ENCODE data around the gene KRT17.
"Not testable (repeated sequence)": the region's sequence is repeated elsewhere in the genome, so short reads cannot be mapped to it uniquely, and the experiment has no call there.

The KRT17 gene

DNA sequence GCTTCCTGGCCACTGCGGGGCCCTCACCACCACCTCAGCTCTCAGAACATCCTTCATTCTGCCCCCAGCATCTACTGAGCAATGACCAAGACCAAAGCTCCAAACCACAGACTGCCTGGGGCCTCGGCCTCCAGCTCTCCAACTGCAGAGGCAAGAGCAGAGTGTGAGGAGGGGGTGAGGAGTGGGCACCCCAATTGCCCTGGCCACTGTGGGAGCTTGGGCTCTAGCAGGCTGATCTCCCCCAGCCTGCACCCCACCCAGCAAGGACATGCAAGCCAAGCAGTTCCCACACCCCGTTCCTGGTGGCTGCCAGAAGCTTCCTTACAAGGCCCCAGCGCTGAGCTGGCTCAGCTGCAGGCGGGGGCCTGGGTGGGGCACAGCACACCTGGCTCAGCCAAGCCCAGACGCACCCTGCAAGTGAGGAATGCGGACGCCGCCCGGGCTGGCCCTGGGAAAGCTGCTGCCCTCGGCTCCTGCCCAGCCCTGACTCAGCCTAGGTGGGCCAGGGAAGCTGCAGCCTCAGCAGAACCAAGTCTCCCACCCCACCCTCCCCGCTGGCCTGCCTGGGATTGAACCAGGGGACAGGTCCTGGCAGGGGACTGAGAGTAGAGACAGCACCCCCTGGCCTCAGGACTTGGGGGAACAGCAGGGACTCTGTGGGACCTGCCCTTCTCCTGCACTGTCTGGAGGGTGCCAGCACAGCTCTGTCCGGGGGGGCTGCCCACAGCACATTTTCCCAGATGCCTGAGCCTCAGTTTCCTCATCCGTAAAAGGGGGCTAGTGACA lies 29.7 kb upstream of the KRT17 start:
- DNase-seq (ENCODE audit: low read depth) = no peak

DNA sequence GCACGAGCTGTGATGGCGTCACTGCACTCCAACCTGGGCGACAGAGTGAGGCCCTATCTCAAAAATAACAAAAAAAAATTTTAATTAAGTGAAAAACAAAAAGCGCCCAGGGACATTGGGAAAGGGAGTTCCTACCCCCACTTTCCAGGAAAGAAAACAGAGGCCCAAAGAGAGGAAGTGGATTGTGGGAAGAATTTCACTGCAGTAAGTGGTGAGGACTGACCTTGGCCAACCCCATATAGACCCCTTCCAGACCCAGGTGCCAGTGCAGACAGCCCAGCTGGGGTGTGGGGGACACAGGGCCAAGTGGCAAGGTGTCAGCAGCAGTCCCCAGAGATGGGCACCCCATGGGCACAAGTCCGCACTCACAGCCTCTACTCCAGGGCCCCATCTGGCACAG lies 29.0 kb upstream of the KRT17 start:
- no peak for DNase-seq (ENCODE audit: low read depth)

DNA sequence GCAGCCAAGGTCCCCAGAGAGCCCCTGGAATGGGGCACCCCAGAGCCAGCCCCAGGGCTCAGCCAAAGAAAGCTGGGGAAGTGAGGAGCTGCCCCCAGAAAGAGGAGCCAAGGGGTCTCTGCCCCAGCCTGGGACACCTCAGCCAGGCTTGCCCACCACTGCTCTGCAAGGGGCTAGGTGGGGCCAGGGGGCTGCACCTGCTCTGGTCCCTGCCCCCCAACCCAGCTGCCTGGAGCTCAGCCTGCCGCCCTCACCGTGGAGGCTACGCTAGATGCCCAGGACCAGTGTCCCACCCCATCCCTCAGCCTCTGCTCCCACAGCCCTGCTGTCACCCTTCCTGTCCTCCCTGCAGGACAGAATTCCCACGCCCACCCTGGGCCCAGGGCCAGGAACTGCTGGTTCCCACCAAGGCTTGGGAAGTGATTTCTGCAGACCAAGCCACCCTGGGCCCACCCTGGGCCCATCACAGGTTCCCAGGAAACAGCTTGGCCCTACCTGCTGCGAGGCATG lies 28.1 kb upstream of the KRT17 start:
- no peak for DNase-seq (ENCODE audit: low read depth)

DNA sequence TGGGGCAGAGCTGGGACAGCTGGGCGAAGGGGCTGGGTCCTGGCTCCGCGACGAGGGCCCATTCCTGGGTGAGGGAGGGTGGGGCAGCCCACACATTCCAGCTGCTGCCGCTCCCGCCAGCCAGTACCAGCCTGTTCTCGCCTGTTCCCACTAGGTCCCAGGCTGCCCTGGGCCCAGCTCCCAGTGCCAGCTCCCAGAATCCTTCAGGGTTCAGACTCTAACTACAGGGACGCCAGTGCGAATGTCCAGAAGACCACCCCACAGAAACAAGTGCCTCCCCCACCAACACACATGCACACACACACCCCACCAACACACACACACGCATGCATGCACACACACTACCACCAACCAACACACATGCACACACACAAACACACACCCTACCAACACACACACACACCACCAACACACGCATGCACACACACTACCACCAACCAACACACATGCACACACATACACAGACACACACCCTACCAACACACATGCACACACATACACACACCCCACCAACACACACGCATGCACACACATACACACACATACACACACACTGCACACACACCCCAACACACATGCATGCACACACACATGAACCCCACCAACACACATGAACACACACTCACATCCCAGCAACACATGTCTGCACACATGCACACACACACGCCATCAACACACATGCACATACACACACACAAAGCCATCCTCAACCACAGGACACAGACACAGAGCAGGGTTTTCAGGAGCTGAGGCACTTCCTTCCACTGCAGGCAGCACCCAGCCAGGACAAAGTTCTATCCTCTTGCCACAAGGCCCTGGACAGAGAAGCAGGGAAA lies 27.5 kb upstream of the KRT17 start:
- DNase-seq (ENCODE audit: low read depth) = no peak

DNA sequence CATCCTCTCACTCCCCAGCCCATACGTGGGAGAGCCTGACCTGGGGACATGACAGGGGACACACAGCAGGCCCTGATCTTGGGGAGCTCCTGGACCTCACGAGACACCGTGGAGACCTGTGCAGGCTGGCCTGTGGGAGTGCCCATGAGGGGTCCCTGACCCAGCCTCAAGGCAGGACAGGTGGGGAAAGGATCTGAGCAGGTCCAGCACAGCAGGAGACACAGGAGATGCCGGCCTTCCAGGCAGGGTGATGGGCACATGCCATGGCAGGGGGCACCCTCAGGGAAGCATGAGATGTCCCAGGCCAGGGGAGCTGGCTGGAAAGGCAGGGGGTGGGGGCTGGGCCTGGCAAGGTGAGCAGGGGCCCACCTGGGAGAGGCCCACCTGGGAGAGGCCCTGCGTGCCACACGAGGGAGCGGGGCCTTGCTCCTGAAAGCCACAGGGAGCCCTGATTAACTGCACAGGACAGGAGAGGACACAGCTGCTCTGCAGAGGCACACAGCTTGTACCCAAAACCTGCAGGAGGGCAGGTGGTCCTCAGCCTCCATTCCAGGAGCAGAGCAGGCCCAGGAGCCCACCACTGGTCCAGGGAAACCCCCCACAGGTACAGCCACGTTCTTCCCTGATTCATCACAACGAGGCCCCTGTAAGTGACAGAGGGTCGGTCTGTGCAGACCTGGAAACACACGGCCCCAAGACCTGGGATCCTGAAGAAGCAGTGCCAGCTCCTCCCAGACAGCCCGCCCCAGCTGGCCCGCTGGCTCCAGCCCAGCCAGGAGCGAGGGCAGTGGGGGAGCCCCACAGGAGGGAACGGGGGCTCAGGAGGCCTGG lies 26.6 kb upstream of the KRT17 start:
- no peak for DNase-seq (ENCODE audit: low read depth)

DNA sequence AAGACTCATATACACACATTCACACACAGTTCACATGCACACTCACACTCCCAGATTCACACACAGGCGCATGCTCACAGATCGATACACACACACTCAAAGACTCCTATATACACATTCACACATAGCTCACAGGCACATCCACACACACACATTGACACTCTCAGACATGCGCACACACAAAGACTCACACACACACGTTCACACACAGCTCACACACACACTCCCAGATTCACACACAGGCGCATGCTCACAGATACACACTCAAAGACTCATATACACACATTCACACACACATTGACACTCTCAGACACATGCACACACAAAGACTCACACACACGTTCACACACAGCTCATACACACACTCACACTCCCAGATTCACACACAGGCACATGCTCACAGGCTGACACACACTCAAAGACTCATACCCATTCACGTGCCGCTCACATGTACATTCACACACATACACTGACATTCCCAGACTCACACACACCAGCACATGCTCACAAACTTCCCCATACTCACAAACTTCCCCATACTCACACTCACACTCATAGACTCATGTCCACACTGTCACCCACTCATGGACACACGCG lies 25.6 kb upstream of the KRT17 start:
- DNase-seq (ENCODE audit: low read depth) = no peak

DNA sequence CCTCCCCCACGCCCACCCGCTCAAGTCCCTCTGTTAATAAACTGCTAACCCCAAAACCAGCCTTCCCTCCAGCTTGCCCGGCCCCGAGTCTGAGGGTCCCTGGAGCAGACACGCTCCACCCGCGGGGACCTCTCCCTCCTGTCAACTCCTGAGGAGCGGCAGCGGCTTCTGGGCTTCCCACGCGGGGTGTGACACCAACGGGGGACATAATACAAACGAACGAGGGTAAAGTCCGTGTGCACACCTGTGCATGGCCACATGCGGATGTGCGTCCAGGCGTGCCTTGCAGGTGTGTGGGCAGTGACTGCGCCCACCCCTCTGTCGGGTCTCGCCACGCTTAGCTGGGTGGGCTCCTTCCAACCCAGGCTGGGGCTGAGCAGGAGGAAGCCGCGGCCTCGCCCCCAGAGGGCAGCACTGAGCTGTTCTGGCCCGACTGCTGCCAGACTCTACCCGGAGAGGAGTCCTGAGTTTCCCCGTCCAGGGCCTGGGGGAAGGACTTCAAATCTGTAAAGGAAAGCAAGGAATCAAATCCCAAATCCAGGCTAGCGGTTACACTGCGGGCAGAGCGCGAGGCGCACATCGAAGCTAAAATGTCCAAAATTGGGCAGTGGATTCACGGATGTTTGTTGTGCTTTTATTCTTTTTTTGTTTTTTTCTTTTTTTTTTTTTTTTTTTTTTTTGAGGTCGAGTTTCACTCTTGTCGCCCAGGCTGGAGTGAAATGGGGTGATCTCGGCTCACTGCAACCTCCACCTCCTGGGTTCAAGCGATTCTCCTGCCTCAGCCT lies 24.2 kb upstream of the KRT17 start:
- DNase-seq (ENCODE audit: low read depth) = peak; percentile 74

DNA sequence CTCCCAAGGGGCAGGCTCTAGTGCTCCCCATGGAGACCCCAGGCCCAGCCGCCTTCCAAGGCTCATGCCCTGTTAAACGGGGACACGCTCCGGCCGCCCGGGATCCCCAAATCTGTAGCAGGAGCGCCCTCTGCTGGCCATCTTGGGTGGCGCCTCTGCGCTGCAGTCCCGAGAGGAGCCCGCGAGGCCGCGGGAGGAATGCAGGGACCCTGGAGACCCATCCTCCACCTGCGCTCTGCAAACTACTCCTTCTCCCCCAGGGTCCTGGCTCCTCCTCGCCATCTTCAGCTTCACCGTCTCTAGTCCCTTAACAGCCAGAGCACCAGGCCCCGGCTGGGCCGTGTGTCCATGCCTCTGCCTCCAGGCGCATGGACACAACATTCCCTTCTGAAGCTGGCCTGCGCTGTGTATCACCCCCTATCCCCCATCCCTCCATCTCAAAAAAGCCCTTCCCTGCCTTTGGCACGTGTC lies 23.6 kb upstream of the KRT17 start:
- peak; percentile 28 for DNase-seq (ENCODE audit: low read depth)

DNA sequence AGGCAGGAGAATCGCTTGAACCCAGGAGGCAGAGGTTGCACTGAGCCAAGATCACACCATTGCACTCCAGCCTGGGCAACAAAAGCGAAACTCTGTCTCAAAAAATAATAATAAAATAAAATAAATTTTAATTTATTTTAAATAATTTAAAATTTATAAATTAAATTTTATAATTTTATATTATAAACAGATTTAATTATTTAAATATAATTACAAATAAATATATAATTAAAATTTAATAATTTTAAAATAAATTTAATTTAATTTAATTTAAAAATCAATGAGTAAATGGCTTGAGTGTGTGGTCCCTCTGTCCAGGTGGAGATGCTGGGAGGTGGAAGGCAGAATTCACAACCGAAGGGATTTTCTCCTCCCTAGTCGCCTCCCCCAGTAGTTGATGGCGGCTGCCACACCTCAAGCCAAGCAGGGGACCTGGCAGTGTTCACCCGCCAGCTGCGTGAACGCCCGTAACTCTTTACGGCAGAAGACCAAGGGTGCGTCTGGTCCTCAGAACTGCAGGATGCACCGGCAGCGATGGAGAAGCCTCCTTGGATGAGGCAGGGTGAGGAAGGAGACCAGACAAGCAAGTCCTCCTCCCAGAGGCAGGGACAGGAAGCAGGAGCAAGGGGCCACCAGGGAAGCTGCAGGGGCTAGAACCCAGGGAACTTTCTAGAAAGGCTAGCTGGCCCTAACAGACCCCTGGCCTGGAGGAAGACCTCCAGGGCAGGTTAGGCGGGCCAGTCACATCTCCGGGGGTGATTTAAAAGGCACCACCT lies 22.9 kb upstream of the KRT17 start:
- DNase-seq (ENCODE audit: low read depth) = no peak

DNA sequence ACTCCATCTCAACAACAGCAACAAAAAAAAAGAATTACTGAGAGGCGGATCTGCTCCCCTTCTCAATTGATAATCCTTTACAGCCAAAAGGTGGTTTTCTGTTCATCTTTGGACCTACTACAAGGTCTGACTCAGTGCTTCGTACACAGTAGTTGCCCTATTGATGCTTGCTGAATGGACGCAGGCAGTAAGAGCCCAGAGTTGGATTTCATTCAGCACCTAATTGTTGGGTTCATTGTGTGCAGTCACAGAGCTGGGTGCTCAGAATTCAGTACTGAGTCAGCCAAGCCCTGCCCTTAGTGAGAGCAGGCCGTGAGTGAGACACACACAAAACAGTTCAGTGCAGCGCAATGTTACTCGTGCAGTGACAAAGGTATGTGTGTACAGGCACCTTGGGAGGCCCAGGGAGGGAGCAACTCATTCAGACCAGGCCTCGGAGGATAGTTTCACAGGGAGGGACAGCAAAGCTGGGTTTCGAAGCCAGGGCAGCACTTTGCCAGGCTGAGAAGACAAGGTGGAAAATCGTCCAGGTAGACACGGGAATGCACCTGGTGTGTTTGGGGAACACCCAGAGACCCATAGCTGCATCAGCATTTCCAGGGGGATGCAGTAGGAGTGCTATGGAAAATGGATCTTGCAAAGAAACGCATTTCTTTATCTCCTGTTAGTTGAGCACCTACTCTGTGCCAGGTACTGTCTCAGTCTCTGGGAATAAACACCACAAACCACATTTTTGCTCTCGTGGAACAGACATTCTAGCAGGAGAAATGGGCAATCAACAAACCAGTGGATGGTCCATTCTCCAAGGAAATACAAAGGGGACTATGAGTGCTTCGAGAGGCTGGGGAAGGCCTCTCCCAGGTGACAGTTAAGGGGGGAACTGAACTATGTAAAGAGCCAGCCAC lies 18.1 kb upstream of the KRT17 start:
- DNase-seq (ENCODE audit: low read depth) = no peak

DNA sequence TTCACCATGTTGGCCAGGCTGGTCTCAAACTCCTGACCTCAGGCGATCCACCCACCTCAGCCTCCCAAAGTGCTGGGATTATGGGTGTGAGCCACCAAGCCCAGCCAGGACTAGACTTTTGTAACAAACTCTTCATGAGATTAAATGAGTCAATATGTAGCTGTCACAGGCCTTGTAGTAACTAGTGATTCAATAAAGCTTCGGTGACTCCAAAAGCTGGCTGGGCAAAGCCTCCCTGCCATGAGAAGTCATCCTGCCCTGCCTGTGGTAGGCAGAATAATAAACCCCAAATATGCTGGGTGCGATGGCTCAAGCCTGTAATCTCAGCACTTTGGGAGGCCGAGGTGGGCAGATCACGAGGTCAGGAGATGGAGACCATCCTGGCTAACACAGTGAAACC lies 16.2 kb upstream of the KRT17 start:
- not testable (repeated sequence) for DNase-seq (ENCODE audit: low read depth)

DNA sequence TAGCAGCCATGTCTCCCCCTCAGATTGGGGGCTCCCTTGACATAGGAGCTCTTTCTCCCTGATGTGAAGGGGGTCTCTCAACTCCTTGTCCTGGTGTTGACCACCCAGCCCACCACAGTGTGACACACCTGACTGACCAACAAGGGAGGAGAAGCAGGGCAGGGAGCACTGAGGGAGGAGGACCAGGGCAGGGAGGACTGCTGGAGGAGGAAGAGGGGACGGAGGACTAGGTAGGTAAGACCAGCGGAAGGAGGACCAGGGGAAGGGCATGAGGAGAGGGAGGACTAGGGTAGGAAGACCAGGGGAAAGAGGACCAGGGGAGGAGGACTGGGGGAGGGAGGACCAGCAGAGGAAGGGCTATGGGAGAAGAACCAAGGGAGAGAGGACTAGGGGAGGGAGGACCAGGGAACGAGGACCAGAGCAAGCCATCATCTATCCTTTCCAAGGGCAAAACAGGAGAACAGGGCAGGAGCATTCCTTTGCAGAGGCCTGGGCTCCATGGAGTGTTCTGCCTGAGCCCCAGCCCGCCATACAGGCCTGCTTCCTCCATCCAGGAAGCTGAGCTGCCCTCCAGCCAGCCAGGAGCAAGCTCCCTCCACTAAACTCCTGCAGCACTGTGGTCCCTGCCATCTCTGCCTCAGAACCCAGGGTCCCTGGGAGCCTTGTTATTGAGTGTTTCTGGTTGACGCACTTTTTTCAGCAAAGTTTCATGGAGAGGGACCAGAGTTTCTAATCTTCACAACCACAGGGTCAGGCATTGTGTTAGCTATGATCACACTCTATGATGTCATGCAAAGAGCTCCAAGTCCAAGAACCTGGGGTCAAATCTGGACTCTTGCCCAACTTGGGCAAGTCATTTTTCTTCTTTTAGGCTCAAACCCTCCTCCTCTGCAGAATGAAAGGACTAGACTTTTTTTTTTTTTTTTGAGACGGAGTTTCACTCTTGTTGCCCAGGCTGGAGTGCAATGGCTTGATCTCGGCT lies 15.4 kb upstream of the KRT17 start:
- DNase-seq (ENCODE audit: low read depth) = no peak

DNA sequence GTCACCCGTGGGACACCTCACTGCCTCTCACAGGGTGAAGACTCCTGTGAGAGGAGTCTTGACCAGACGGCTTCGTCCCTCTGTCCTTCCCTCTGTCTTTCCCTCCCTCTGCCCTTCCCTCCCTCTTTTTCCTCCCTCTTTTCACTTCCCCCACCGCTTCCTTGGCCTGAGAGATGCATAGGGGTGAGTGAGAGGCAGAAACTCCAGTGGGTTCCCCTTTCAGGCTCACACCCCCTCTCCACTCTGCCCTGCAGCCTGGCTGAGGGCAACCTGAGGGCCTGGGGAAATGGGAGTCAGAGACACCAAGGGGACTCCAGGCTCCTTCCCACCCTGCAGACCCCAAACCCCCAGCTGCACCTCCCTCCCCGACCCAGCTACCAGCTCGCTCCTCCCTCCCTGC lies 14.6 kb upstream of the KRT17 start:
- no peak for DNase-seq (ENCODE audit: low read depth)

DNA sequence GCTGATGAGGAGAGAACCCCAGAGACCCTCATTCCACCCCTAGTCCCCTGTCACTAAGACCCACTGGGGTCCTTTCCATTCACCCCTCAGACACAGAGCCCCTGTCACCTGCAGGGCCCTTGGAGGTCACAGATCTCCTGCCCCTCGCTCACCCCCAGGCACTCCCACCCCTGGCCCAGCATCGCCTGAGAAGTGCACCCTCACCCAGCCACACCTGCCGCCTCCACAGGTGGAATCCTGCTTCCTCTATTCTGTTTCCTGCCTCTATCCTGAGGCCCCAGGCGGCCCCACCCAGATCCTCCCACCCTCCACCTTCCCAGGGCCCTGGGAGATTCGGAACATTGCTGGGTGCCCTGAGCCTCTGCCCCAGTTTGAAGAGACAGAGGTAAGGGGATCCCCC lies 13.8 kb upstream of the KRT17 start:
- DNase-seq (ENCODE audit: low read depth) = no peak

DNA sequence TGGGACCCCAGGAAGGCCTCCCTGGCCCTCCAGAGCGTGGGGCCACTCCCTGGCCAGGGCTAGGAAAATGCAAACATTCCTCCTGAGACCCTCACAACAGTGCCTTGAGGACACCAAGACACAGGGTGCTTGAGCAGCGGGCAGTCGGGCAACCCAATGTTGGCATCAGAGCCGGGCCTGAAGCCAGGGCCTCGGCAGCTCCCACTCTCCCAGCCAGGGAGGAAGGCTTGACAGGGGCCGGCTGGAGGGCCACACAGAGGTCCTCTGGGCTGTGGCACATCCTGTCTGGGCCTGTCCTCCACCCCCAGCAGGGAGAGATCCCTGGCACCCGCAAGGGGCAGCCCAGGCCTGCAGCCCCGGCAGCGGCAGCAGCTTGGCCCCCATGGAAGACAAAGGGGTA lies 12.3 kb upstream of the KRT17 start:
- no peak for DNase-seq (ENCODE audit: low read depth)

DNA sequence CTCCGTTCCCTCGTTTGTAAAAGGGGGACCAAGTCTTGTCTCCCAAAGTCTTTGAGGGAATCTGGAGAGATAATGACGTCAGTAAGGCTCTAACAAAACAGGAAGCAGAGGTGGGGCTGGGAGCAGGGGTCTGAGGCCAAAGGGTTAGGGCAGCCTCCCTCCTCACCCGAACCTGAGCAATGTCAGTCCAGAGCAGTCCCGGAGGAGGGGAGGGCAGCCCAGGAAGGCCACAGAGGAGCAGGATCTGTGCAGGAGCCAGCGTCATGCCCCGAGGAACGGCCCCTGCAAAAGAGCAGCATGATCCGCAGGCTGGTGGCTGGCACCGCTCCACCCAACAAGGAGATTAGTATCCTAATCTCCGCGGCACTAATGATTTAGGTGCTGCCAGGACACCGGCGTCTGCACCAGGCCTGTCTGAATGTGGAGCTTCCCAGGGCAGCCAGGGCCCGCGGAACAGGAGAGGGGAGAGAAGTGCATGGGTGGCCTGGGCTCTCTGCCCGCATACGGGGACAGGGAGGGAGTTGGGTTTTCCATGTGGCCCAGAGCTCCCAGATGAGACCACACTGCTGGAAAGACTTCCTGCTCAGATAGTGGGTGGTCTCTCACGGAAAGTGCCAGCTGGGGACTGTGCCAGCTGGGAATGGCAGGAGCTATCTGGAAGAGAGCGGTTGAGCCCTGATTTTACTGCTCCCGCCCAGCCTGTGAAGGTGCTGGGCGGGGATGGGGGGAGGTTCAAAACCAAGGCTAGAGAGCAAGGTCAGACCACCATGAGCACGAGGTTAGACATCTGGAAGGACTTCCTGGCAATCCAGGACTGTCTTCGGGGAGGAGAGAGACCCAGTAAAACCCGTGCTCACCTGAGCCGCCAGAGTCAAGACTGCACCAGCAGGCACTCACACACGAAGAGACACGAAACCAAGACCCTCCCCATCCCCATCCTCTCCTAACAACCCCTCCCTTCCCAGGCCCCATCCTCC lies 11.0 kb upstream of the KRT17 start:
- DNase-seq (ENCODE audit: low read depth) = no peak

DNA sequence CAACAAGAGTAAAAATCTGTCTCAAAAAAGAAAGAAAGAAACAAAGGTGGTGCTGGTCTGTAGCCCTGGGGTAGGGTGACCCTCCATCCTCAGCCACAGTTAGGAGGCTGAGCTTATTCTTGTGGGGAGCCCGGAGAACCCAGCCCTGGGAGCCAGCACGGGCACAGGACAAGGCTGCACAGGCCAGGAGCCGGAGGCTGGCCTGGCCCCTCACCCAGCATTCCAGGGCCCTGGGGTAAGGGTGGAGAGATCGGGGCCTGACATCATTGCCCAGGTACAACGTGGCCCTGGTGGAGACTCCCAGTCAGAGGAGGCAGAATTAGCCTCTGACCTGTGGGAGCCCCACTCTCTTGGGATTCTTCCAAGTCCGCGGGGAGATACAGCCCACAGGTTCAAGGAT lies 10.3 kb upstream of the KRT17 start:
- DNase-seq (ENCODE audit: low read depth) = no peak

All from fibroblast of the conjunctiva (primary cell).